ENCODE results near the gene BSN. TPM values are rescaled to one million over a fixed set of nuclear protein-coding genes. Genes with fewer than 3 reads are reported as not detected.
A peak's percentile ranks its signal among the peaks of the same experiment; 100 is the strongest.

Gene BSN
- total RNA-seq, 2 experiments from 2014 or later, result 0.03 to 0.27 TPM

DNA sequence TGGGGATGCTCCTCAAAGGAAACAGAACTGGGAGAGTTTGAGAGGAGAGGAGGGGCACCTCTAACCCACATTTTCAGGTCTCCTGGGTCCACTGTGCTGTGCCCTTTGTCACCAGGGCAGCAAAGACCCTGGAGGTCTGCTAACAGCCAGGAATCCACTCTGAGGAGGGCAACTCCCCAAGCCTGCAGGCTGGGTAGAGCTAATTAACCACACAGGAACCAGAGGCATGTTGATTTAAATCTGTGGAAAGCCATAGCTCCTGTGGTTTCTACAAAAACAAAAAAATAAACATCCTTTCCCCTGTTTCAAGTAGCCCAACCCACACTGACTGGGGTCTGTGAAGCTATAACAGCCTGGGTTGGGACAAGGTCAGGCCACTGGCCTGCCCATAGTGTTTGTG is 2.2 kb upstream of the BSN start:
- CTCF ChIA-PET (ENCODE audit: unreplicated experiment), result interaction anchor here (1.6 kb wide), 1 partner anchor 12 kb away, joined by 5 read pairs; no protein-coding TSS in a partner anchor
- Histone ChIP-seq H3K9me3 (ENCODE audit: low read length) (no peaks in the 10 kb centered on the region), H3K27ac (ENCODE audit: low read depth, low read length, poor library complexity, severe bottlenecking) (no peak overlapping the region), H3K4me3 (ENCODE audit: low read depth, low read length, poor library complexity, severe bottlenecking) (no peak overlapping the region), H2AFZ (ENCODE audit: low read length) (no peak overlapping the region), H3K9me2 (ENCODE audit: insufficient read depth, low read length) (no peaks in the 10 kb centered on the region), H3K79me2 (ENCODE audit: insufficient read depth, low read depth, low read length) (no peaks in the 10 kb centered on the region), H4K20me1 (ENCODE audit: insufficient read depth, low read length) (no peaks in the 10 kb centered on the region), H3K4me2 (ENCODE audit: low read length) (no peak overlapping the region), H3K4me1 (ENCODE audit: insufficient read depth, low read length, poor library complexity, severe bottlenecking) (peaks cover 11% of the 10 kb centered on the region), H3K36me3 (ENCODE audit: insufficient read depth, low read length) (no peaks in the 10 kb centered on the region)
- no peak for DNase-seq (ENCODE audit: low spot score)
- no TSS peak for BruUV-seq (replicated peaks)
- POLR2A ChIA-PET, result interaction anchor here (0.5 to 1.2 kb wide), 4 partner anchors 59 to 393 kb away, joined by 3 to 5 read pairs (median 4); no protein-coding TSS in a partner anchor
- intact Hi-C loops (cut with micrococcal nuclease; ENCODE audit: unreplicated experiment), result no loop called here
- TF ChIP-seq EZH2phosphoT487 (IDR thresholded peaks at IDR 0.05; ENCODE audit: borderline replicate concordance, low read depth, low read length), result no peak
- TF ChIP-seq, protein P1, sequence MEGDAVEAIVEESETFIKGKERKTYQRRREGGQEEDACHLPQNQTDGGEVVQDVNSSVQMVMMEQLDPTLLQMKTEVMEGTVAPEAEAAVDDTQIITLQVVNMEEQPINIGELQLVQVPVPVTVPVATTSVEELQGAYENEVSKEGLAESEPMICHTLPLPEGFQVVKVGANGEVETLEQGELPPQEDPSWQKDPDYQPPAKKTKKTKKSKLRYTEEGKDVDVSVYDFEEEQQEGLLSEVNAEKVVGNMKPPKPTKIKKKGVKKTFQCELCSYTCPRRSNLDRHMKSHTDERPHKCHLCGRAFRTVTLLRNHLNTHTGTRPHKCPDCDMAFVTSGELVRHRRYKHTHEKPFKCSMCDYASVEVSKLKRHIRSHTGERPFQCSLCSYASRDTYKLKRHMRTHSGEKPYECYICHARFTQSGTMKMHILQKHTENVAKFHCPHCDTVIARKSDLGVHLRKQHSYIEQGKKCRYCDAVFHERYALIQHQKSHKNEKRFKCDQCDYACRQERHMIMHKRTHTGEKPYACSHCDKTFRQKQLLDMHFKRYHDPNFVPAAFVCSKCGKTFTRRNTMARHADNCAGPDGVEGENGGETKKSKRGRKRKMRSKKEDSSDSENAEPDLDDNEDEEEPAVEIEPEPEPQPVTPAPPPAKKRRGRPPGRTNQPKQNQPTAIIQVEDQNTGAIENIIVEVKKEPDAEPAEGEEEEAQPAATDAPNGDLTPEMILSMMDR (conservative IDR thresholded peaks at IDR 0.05; ENCODE audit: low read length), result no peak

DNA sequence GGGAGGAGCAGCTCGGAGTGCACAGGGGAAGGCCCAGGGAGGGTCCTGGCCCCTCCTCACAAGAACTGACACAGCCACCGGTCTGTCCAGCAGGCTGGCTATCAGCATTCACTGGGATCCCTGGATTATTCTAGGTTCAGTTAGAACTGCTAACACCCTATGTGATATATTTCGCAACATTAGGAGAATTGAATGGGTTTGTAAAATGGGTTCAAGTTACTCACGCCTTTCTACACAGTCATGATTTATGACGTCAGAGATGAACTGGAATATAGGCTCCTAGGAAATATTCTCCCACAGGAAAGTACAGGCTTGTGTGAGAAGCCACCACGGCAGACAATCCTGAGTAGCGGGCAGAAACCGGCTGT is 969 bp upstream of the BSN start:
- DNase-seq (ENCODE audit: low spot score), result no peak
- H3K4me1 ChIP-seq (ENCODE audit: insufficient read depth, low read length, poor library complexity, severe bottlenecking), result peaks cover 11% of the 10 kb centered on the region
- peak overlapping the region; percentile 75 for H3K4me2 ChIP-seq (ENCODE audit: low read length)
- no peaks in the 10 kb centered on the region for H3K9me3 ChIP-seq (ENCODE audit: low read length)
- BruUV-seq (replicated peaks), result no TSS peak
- H3K79me2 ChIP-seq (ENCODE audit: insufficient read depth, low read depth, low read length), result no peaks in the 10 kb centered on the region
- TF ChIP-seq, protein P1 (conservative IDR thresholded peaks at IDR 0.05; ENCODE audit: low read length), result no peak
- H2AFZ ChIP-seq (ENCODE audit: low read length), result no peak overlapping the region; the same call in 1 of the 2 replicates
- no peaks in the 10 kb centered on the region for H4K20me1 ChIP-seq (ENCODE audit: insufficient read depth, low read length)
- no peaks in the 10 kb centered on the region for H3K36me3 ChIP-seq (ENCODE audit: insufficient read depth, low read length)
- peak overlapping the region; percentile 69 for H3K4me3 ChIP-seq (ENCODE audit: low read depth, low read length, poor library complexity, severe bottlenecking)
- no peak overlapping the region for H3K27ac ChIP-seq (ENCODE audit: low read depth, low read length, poor library complexity, severe bottlenecking)
- ChIA-PET CTCF (ENCODE audit: unreplicated experiment) (no interaction called here), POLR2A (interaction anchor here (0.6 to 1.3 kb wide), 3 partner anchors 34 to 210 kb away, joined by 3 read pairs; no protein-coding TSS in a partner anchor)
- intact Hi-C loops (cut with micrococcal nuclease; ENCODE audit: unreplicated experiment), result no loop called here
- H3K9me2 ChIP-seq (ENCODE audit: insufficient read depth, low read length), result no peaks in the 10 kb centered on the region

DNA sequence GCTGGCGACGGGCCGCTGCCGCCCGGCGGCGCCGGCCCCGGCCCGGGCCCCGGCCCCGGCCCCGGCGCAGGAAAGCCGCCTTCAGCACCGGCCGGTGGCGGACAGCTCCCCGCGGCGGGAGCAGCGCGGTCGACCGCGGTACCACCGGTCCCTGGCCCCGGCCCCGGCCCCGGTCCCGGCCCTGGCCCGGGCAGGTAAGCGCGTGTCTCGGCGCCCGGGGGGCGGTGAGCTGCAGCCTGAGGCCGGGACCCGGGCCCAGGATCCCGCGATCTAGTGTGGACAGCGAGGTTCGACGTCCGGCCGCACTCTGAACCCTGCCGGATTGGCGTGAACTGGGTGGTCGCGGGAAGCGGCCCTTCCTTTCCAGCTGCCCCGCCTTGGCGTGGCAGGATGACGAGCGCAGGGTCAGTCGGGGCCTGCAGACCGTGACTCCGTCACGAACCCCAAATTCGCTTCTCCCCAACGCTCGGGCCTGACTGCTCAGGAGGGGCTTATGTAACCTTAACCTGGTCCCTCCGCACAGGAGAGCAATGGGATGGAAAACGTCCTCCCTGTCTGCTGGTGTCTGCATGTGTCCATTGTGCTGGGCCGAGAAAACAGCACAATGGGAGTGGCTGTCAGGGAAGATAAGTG is 472 bp downstream of the BSN start:
- Histone ChIP-seq H3K36me3 (ENCODE audit: insufficient read depth, low read length) (no peaks in the 10 kb centered on the region), H3K4me1 (ENCODE audit: insufficient read depth, low read length, poor library complexity, severe bottlenecking) (peaks cover 11% of the 10 kb centered on the region), H3K9me3 (ENCODE audit: low read length) (no peaks in the 10 kb centered on the region), H3K4me2 (ENCODE audit: low read length) (peak overlapping the region; percentile 71), H2AFZ (ENCODE audit: low read length) (no peak overlapping the region), H4K20me1 (ENCODE audit: insufficient read depth, low read length) (no peaks in the 10 kb centered on the region), H3K27ac (ENCODE audit: low read depth, low read length, poor library complexity, severe bottlenecking) (no peak overlapping the region), H3K79me2 (ENCODE audit: insufficient read depth, low read depth, low read length) (no peaks in the 10 kb centered on the region), H3K9me2 (ENCODE audit: insufficient read depth, low read length) (no peaks in the 10 kb centered on the region), H3K4me3 (ENCODE audit: low read depth, low read length, poor library complexity, severe bottlenecking) (peak overlapping the region; percentile 66)
- TF ChIP-seq, protein P1 (conservative IDR thresholded peaks at IDR 0.05; ENCODE audit: low read length), result no peak
- no peak for TF ChIP-seq EZH2phosphoT487 (IDR thresholded peaks at IDR 0.05; ENCODE audit: borderline replicate concordance, low read depth, low read length)
- BruUV-seq (replicated peaks), result no TSS peak
- ChIA-PET CTCF (ENCODE audit: unreplicated experiment) (no interaction called here), POLR2A (interaction anchor here (0.6 to 1.3 kb wide), 3 partner anchors 35 to 1154 kb away, joined by 3 read pairs; no protein-coding TSS in a partner anchor)
- intact Hi-C loops (cut with micrococcal nuclease; ENCODE audit: unreplicated experiment), result no loop called here
- peak; percentile 63 for DNase-seq (ENCODE audit: low spot score)

Data from OCI-LY7 (cell line).